Peyer's patch (tissue), 4 donors: ENCODE data around the gene TNFRSF18. TPM values are rescaled to one million over a fixed set of nuclear protein-coding genes. Genes with fewer than 3 reads are reported as not detected.

Experiments used
- DNase-seq, 3 donors: peaks; one replicate each; pipeline ENCODE4 v3.0.0-alpha.2; 2017 to 2019
- H3K27ac ChIP-seq, 4 donors: fragments of 200-600 bp; sonication (generic); one replicate each; pipeline ENCODE4 v1.5.1; 2016 to 2019
- H3K27me3 ChIP-seq, 2 donors: fragments of 200-600 bp; sonication (generic); one replicate each; pipeline ENCODE4 v1.5.1; 2019
- H3K36me3 ChIP-seq, 3 donors: fragments of 200-600 bp; sonication (generic); one replicate each; pipeline ENCODE4 v1.5.1; 2016 to 2019
- H3K4me1 ChIP-seq, 4 donors: fragments of 200-600 bp; sonication (generic); one replicate each; pipeline ENCODE4 v1.5.1; 2016 to 2019
- H3K4me3 ChIP-seq, 4 donors: fragments of 200-600 bp; sonication (generic); 1 replicate in 3 of 4; 2 replicates in 1 of 4; pipeline ENCODE4 v1.5.1; 2016 to 2019; ENCODE audit warnings: mild to moderate bottlenecking in 1 of 4
- H3K9me3 ChIP-seq, 4 donors: fragments of 200-600 bp; sonication (generic); one replicate each; pipeline ENCODE4 v1.5.1; 2016 to 2019; ENCODE audit warnings: mild to moderate bottlenecking in 1 of 4
- CTCF ChIP-seq, 6 experiments: fragments of 450-650 bp in 4 of 6; fragments of 200-600 bp in 2 of 6; sonication (generic) in 1 of 6; IDR thresholded peaks; one replicate each; pipeline ENCODE4 v1.5.1; 2017 to 2019; ENCODE audit warnings: antibody characterized with exemption in 6 of 6, mild to moderate bottlenecking in 3 of 6, moderate library complexity in 1 of 6
- POLR2A ChIP-seq, 2 donors: fragments of 450-650 bp; IDR thresholded peaks; one replicate each; pipeline ENCODE4 v1.5.1; 2017; ENCODE audit warnings: antibody characterized with exemption in 2 of 2, mild to moderate bottlenecking in 2 of 2, moderate library complexity in 2 of 2
- total RNA-seq, 4 donors: library from RNA; depleted of rRNA; stranded (reverse); fragments of >200 nt; gene quantifications; one replicate each; pipeline ENCODE4 v1.1.0, GENCODE V29; 2016

Gene TNFRSF18
- total RNA-seq, 4 donors from 2014 or later: 0.70 to 38.0 (median 3.2) TPM; not detected in 1

GRCh38 chr1:1245178-1245816, 38.9 kb upstream of the TNFRSF18 start:
- no peak overlapping the region for H3K27ac ChIP-seq
- TF ChIP-seq POLR2A (IDR thresholded peaks at IDR 0.05) (no peak), CTCF (IDR thresholded peaks at IDR 0.05) (no peak)
- H3K4me1 ChIP-seq: peaks cover 0 to 11% (median 3%) of the 10 kb centered on the region in 4 donors
- peaks cover 0 to 21% of the 10 kb centered on the region in 2 donors for H3K27me3 ChIP-seq
- H3K4me3 ChIP-seq: no peak overlapping the region
- no peaks in the 10 kb centered on the region for H3K9me3 ChIP-seq
- H3K36me3 ChIP-seq: no peaks in the 10 kb centered on the region
- DNase-seq: no peak

- peaks cover 0 to 11% (median 3%) of the 10 kb centered on the region in 4 donors for H3K4me1 ChIP-seq
- peak in 2 of 3 donors; percentile 83 to 84 for DNase-seq
- H3K4me3 ChIP-seq: peak overlapping the region in 3 of 4 donors; percentile 32 to 56 (median 52)
- no peaks in the 10 kb centered on the region for H3K9me3 ChIP-seq
- H3K36me3 ChIP-seq: no peaks in the 10 kb centered on the region
- H3K27me3 ChIP-seq: peaks cover 0 to 26% of the 10 kb centered on the region in 2 donors
- H3K27ac ChIP-seq: peak overlapping the region in 3 of 4 donors; percentile 10 to 36 (median 34)
- TF ChIP-seq POLR2A (IDR thresholded peaks at IDR 0.05) (peak; percentile 44 to 57), CTCF (IDR thresholded peaks at IDR 0.05) (peak in 2 of 6 experiments; percentile 25 to 27)
These were observed 37.9 kb upstream of the TNFRSF18 start for GRCh38 chr1:1244192-1244811.

GRCh38 chr1:1243807-1244191, 37.4 kb upstream of the TNFRSF18 start:
- peak overlapping the region in 3 of 4 donors; percentile 32 to 56 (median 52) for H3K4me3 ChIP-seq

GRCh38 chr1:1243266-1243660, 36.9 kb upstream of the TNFRSF18 start:
- Histone ChIP-seq H3K27me3 (peaks cover 0 to 35% of the 10 kb centered on the region in 2 donors), H3K4me1 (peaks cover 0 to 16% (median 3%) of the 10 kb centered on the region in 4 donors), H3K36me3 (no peaks in the 10 kb centered on the region), H3K27ac (no peak overlapping the region), H3K4me3 (peak overlapping the region in 3 of 4 donors; percentile 32 to 56 (median 52)), H3K9me3 (no peaks in the 10 kb centered on the region)
- TF ChIP-seq CTCF (IDR thresholded peaks at IDR 0.05): no peak
- DNase-seq: no peak

More at GRCh38 chr1:1243807-1244191, 37.4 kb upstream of the TNFRSF18 start:
- H3K36me3 ChIP-seq: no peaks in the 10 kb centered on the region
- TF ChIP-seq POLR2A (IDR thresholded peaks at IDR 0.05) (no peak), CTCF (IDR thresholded peaks at IDR 0.05) (no peak)
- H3K4me1 ChIP-seq: peaks cover 0 to 11% (median 3%) of the 10 kb centered on the region in 4 donors
- H3K27ac ChIP-seq: peak overlapping the region in 3 of 4 donors; percentile 10 to 36 (median 34)
- no peaks in the 10 kb centered on the region for H3K9me3 ChIP-seq
- peaks cover 0 to 31% of the 10 kb centered on the region in 2 donors for H3K27me3 ChIP-seq
- no peak for DNase-seq

GRCh38 chr1:1242461-1243265, 36.3 kb upstream of the TNFRSF18 start:
- Histone ChIP-seq H3K9me3 (no peaks in the 10 kb centered on the region), H3K27ac (no peak overlapping the region), H3K4me3 (peak overlapping the region in 1 of 4 donors; percentile 52), H3K27me3 (peaks cover 0 to 35% of the 10 kb centered on the region in 2 donors), H3K36me3 (no peaks in the 10 kb centered on the region), H3K4me1 (peaks cover 3 to 22% (median 5%) of the 10 kb centered on the region in 4 donors)
- TF ChIP-seq CTCF (IDR thresholded peaks at IDR 0.05): no peak
- no peak for DNase-seq
